Osteoblast (primary cell): ENCODE data around the gene GPC5. TPM values are rescaled to one million over a fixed set of nuclear protein-coding genes. Genes with fewer than 3 reads are reported as not detected.

Experiments
- DNase-seq: peaks from one replicate; pipeline ENCODE4 v3.0.0; 2011; ENCODE audit warnings: low spot score, mixed read lengths; ENCODE audit not compliant: insufficient read length; ENCODE audit errors: missing footprints
- H2AFZ ChIP-seq: 2 replicates; pipeline ENCODE4 v1.6.0; 2011; ENCODE audit warnings: mild to moderate bottlenecking, low read length
- H3K27ac ChIP-seq: 2 replicates; pipeline ENCODE4 v1.5.1; 2011; ENCODE audit warnings: mild to moderate bottlenecking, low read depth, low read length, moderate library complexity
- H3K27me3 ChIP-seq: 2 replicates; pipeline ENCODE4 v1.6.0; 2012; ENCODE audit warnings: mild to moderate bottlenecking, control low read depth, inconsistent platforms, low read length, moderate library complexity; ENCODE audit not compliant: insufficient read depth
- H3K36me3 ChIP-seq: 2 replicates; pipeline ENCODE4 v1.5.1; 2011; ENCODE audit warnings: mild to moderate bottlenecking, low read length, control low read depth, moderate library complexity; ENCODE audit not compliant: insufficient read depth
- H3K4me1 ChIP-seq: 2 replicates; pipeline ENCODE4 v1.5.1; 2011; ENCODE audit warnings: mild to moderate bottlenecking, low read length, control low read depth, moderate library complexity; ENCODE audit not compliant: insufficient read depth
- H3K4me2 ChIP-seq: 2 replicates; pipeline ENCODE4 v1.6.0; 2011; ENCODE audit warnings: mild to moderate bottlenecking, low read length; ENCODE audit not compliant: insufficient read depth
- H3K4me3 ChIP-seq: fragments of 200-600 bp; sonication (generic); 3 replicates; pipeline ENCODE4 v1.5.1; 2012; ENCODE audit warnings: mild to moderate bottlenecking, low read length, inconsistent platforms; ENCODE audit not compliant: insufficient read depth
- H3K79me2 ChIP-seq: 2 replicates; pipeline ENCODE4 v1.6.0; 2012; ENCODE audit warnings: mild to moderate bottlenecking, low read length, control low read depth, inconsistent platforms; ENCODE audit not compliant: insufficient read depth
- H3K9me3 ChIP-seq: 2 replicates; pipeline ENCODE4 v1.5.1; 2011; ENCODE audit warnings: low read depth, low read length, control low read depth
- H4K20me1 ChIP-seq: 2 replicates; pipeline ENCODE4 v1.6.0; 2012; ENCODE audit warnings: mild to moderate bottlenecking, low read length, control low read depth; ENCODE audit not compliant: insufficient read depth
- CTCF ChIP-seq: IDR thresholded peaks from 2 replicates; pipeline ENCODE4 v1.5.1; 2011; ENCODE audit warnings: mild to moderate bottlenecking, low read depth, low read length, moderate library complexity; ENCODE audit errors: extremely low read depth
- total RNA-seq: library from RNA; depleted of rRNA; stranded (reverse); fragments of >200 nt; gene quantifications from 2 replicates; pipeline ENCODE4 v1.2.3, GENCODE V29; 2012

The GPC5 gene
- total RNA-seq, 1 donor: 0.36 TPM

- Histone ChIP-seq H3K4me1 (no peaks in the 10 kb centered on the region), H3K79me2 (no peaks in the 10 kb centered on the region), H3K27ac (no peak overlapping the region), H3K4me2 (no peak overlapping the region), H3K27me3 (no peaks in the 10 kb centered on the region), H3K4me3 (no peak overlapping the region), H4K20me1 (no peaks in the 10 kb centered on the region), H2AFZ (no peak overlapping the region), H3K36me3 (peaks cover 19% of the 10 kb centered on the region), H3K9me3 (no peaks in the 10 kb centered on the region)
- TF ChIP-seq CTCF: no peak
- peak; percentile 5 for DNase-seq
These were observed 40.6 kb upstream of the GPC5 start for GRCh38 chr13:91357613-91358386.

- no peaks in the 10 kb centered on the region for H3K27me3 ChIP-seq
- DNase-seq: no peak
These were observed 40.0 kb upstream of the GPC5 start for GRCh38 chr13:91358387-91358782.

GRCh38 chr13:91359111-91359510, 39.3 kb upstream of the GPC5 start:
- H2AFZ ChIP-seq: no peak overlapping the region
- no peaks in the 10 kb centered on the region for H3K27me3 ChIP-seq
- no peaks in the 10 kb centered on the region for H3K4me1 ChIP-seq
- no peaks in the 10 kb centered on the region for H4K20me1 ChIP-seq
- TF ChIP-seq CTCF: no peak
- no peaks in the 10 kb centered on the region for H3K79me2 ChIP-seq
- no peaks in the 10 kb centered on the region for H3K9me3 ChIP-seq
- no peak overlapping the region for H3K4me2 ChIP-seq
- no peak overlapping the region for H3K27ac ChIP-seq
- H3K36me3 ChIP-seq: peaks cover 14% of the 10 kb centered on the region
- no peak overlapping the region for H3K4me3 ChIP-seq
- DNase-seq: no peak

More at GRCh38 chr13:91358387-91358782, 40.0 kb upstream of the GPC5 start:
- Histone ChIP-seq H2AFZ (no peak overlapping the region), H3K4me2 (no peak overlapping the region), H3K36me3 (peaks cover 19% of the 10 kb centered on the region), H3K4me3 (no peak overlapping the region), H3K9me3 (no peaks in the 10 kb centered on the region), H3K4me1 (no peaks in the 10 kb centered on the region), H3K27ac (no peak overlapping the region), H3K79me2 (no peaks in the 10 kb centered on the region), H4K20me1 (no peaks in the 10 kb centered on the region)
- TF ChIP-seq CTCF: no peak

GRCh38 chr13:91359631-91360030, 38.8 kb upstream of the GPC5 start:
- H3K4me1 ChIP-seq: no peaks in the 10 kb centered on the region
- H3K27me3 ChIP-seq: no peaks in the 10 kb centered on the region
- no peak for TF ChIP-seq CTCF
- H3K79me2 ChIP-seq: no peaks in the 10 kb centered on the region
- H4K20me1 ChIP-seq: no peaks in the 10 kb centered on the region
- H3K27ac ChIP-seq: no peak overlapping the region
- H3K9me3 ChIP-seq: no peaks in the 10 kb centered on the region
- DNase-seq: no peak
- no peak overlapping the region for H3K4me3 ChIP-seq
- H3K36me3 ChIP-seq: peaks cover 8% of the 10 kb centered on the region
- H2AFZ ChIP-seq: no peak overlapping the region
- H3K4me2 ChIP-seq: no peak overlapping the region
